SK-N-MC (cell line): ENCODE data around the gene EREG.
"Not testable (repeated sequence)": the region's sequence is repeated elsewhere in the genome, so short reads cannot be mapped to it uniquely, and the experiment has no call there.

ENCODE experiments used
- DNase-seq: peaks from one replicate; pipeline ENCODE4 v3.0.0-alpha.2; 2011; ENCODE audit warnings: low read depth, low spot score
- H3K27ac ChIP-seq: fragments of 200-600 bp; sonication (generic); 2 replicates; pipeline ENCODE4 v1.5.1; 2016; ENCODE audit warnings: mixed run types
- H3K36me3 ChIP-seq: fragments of 200-600 bp; sonication (generic); 2 replicates; pipeline ENCODE4 v1.6.1; 2017; ENCODE audit warnings: antibody characterized with exemption, low read length, mixed read lengths; ENCODE audit not compliant: insufficient read depth
- H3K4me3 ChIP-seq: fragments of 200-600 bp; sonication (generic); 2 replicates; pipeline ENCODE4 v1.5.1; 2016
- H3K9ac ChIP-seq: fragments of 200-600 bp; sonication (generic); 2 replicates; pipeline ENCODE4 v1.8.0; 2017; ENCODE audit warnings: mixed run types, mixed read lengths; ENCODE audit not compliant: insufficient read length
- H3K9me3 ChIP-seq: fragments of 200-600 bp; sonication (generic); 2 replicates; pipeline ENCODE4 v1.6.1; 2017; ENCODE audit warnings: low read depth, mild to moderate bottlenecking, antibody characterized with exemption, low read length, moderate library complexity, mixed read lengths
- EZH2 ChIP-seq: fragments of 200-600 bp; sonication (generic); IDR thresholded peaks from one replicate; pipeline ENCODE4 v1.6.1; 2017; ENCODE audit warnings: antibody characterized with exemption
- FOXP2 ChIP-seq: optimal IDR thresholded peaks from 2 replicates; pipeline ENCODE3; 2011; ENCODE audit warnings: mild to moderate bottlenecking, moderate library complexity; ENCODE audit not compliant: insufficient read depth; ENCODE audit errors: extremely low read length, control extremely low read depth
- POLR2AphosphoS5 ChIP-seq: IDR thresholded peaks from 2 replicates; pipeline ENCODE4 v1.6.1; 2012; ENCODE audit warnings: mild to moderate bottlenecking, low read depth, low read length, borderline replicate concordance

The EREG gene

DNA sequence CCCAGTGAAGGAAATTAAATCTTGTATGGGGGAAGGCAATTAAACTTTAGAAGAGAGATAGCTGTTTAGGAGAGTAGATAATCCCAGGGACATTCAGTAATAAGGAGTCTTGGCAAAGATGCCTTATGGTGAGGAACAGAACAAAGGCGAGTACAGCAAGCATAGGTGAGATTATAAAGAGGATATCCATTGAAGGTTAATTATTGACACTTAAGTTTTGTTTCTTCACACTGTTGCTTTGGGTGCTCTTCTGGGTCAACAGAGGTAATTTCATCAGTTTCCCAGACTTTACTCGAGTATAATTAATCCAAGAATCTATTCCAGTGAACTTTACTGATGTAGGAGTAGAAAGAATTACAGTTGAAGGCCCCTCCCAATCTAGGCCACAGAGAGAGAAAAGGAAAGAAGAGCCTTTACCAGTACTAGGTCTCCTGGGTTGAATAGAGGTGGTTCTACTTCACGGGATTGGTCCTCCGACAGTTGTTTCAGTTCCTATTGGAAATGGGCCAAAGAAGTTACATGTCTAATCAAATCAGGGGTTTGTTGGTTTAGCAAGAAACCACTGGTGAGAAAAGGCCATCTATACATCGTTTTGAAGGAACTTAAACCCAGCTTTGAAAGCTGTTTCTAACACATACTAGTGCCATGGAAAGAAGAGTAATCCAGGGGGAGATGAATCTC is 29.5 kb upstream of the EREG start:
- Histone ChIP-seq H3K27ac (no peak overlapping the region), H3K9ac (no peak overlapping the region), H3K36me3 (no peaks in the 10 kb centered on the region), H3K4me3 (no peak overlapping the region), H3K9me3 (no peaks in the 10 kb centered on the region)
- DNase-seq = no peak
- TF ChIP-seq EZH2 = no peak
- no peak for TF ChIP-seq FOXP2
- no peak for TF ChIP-seq POLR2AphosphoS5

DNA sequence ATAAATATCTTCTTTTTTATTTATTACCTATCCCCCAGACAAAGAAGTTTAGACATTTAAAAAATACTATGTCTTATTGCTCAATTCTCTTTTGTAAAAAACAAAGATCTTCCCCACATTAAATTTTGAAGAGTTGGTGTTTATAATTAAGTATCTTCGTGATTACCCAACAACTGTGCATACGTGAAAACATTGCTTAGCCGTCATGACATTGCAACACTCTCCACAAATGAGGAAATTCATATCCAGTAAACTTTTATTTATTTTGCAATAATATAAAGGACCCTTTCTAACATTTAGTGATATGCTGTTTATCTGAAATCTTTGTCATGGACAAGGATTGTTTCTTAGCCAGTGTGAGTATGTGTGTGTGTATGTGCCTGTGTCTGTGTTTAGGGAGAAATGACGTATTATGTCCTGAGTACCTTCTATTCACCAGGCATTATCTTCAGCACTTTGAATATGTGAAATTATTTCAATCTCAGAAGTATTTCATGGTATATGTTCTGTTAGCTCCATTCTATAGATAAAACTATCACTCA is 26.1 kb upstream of the EREG start:
- DNase-seq = no peak
- no peak overlapping the region for H3K27ac ChIP-seq
- H3K4me3 ChIP-seq = no peak overlapping the region
- H3K36me3 ChIP-seq = no peaks in the 10 kb centered on the region
- no peaks in the 10 kb centered on the region for H3K9me3 ChIP-seq
- no peak for TF ChIP-seq FOXP2
- TF ChIP-seq POLR2AphosphoS5 = no peak
- TF ChIP-seq EZH2 = no peak
- no peak overlapping the region for H3K9ac ChIP-seq

GRCh38 chr4:74339501-74339900 is 25.4 kb upstream of the EREG start:
- no peak for DNase-seq
- H3K9ac ChIP-seq = no peak overlapping the region
- H3K36me3 ChIP-seq = no peaks in the 10 kb centered on the region
- H3K9me3 ChIP-seq = no peaks in the 10 kb centered on the region
- TF ChIP-seq POLR2AphosphoS5 (no peak), FOXP2 (no peak), EZH2 (no peak)
- no peak overlapping the region for H3K4me3 ChIP-seq
- H3K27ac ChIP-seq = no peak overlapping the region

- H3K9ac ChIP-seq, DNase-seq, H3K36me3 ChIP-seq, H3K4me3 ChIP-seq, H3K27ac ChIP-seq, H3K9me3 ChIP-seq: not testable (repeated sequence)
Observed at GRCh38 chr4:74340421-74340820, 24.5 kb upstream of the EREG start.

GRCh38 chr4:74344031-74344430 is 20.9 kb upstream of the EREG start:
- H3K4me3 ChIP-seq = no peak overlapping the region
- no peak overlapping the region for H3K27ac ChIP-seq
- H3K9ac ChIP-seq = no peak overlapping the region
- H3K9me3 ChIP-seq = no peaks in the 10 kb centered on the region
- no peaks in the 10 kb centered on the region for H3K36me3 ChIP-seq
- no peak for TF ChIP-seq EZH2
- no peak for TF ChIP-seq POLR2AphosphoS5
- TF ChIP-seq FOXP2 = no peak
- no peak for DNase-seq

DNA sequence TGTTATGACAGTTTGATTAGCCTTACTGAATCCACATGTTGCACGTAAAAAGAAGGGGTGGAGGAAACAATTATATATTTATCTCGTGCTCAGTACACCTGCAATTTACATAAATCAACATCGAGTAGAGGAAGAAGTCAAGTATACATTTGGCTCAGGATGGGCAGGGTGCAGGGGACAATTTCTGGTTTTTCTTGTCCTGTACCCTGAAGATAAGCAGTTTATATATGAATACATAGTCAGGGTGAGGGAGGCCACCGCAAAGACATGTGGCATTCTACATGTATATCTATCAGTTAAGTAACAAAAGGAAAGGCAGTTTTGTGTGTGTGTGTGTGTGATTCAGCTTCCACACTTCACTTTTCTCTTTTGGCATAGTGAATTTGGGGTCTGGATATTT is 11.1 kb upstream of the EREG start:
- no peak overlapping the region for H3K4me3 ChIP-seq
- H3K27ac ChIP-seq = no peak overlapping the region
- no peaks in the 10 kb centered on the region for H3K9me3 ChIP-seq
- H3K9ac ChIP-seq = no peak overlapping the region
- no peak for TF ChIP-seq FOXP2
- TF ChIP-seq EZH2 = no peak
- TF ChIP-seq POLR2AphosphoS5 = no peak
- DNase-seq = no peak
- H3K36me3 ChIP-seq = no peaks in the 10 kb centered on the region

- DNase-seq = no peak
- no peak overlapping the region for H3K9ac ChIP-seq
- no peaks in the 10 kb centered on the region for H3K9me3 ChIP-seq
- TF ChIP-seq FOXP2 (no peak), POLR2AphosphoS5 (no peak), EZH2 (no peak)
- H3K36me3 ChIP-seq = no peaks in the 10 kb centered on the region
- no peak overlapping the region for H3K27ac ChIP-seq
- no peak overlapping the region for H3K4me3 ChIP-seq
Observed at GRCh38 chr4:74357965-74358364, 7.0 kb upstream of the EREG start.

DNA sequence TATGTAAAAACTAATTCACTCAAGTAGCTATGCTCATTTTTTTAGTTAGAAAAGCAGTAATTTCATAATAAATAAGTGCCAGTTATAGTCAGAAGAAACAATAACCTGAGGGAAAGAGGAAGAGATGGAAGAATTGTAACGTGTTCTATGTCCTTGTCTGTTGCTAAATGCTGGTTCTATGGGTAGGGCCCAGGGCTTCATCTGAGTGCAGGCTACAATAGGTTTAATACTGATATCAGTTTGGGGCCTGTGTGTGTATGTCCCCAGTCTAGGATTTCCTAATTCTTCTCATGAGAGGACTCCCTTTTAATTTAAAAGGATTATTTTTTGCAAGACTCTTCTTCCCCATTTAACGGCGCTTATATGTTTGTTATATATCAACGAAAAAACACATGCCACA is 3.3 kb upstream of the EREG start:
- no peak overlapping the region for H3K27ac ChIP-seq
- no peak overlapping the region for H3K4me3 ChIP-seq
- H3K9me3 ChIP-seq = no peaks in the 10 kb centered on the region
- DNase-seq = no peak
- no peaks in the 10 kb centered on the region for H3K36me3 ChIP-seq
- H3K9ac ChIP-seq = no peak overlapping the region
- no peak for TF ChIP-seq FOXP2
- no peak for TF ChIP-seq POLR2AphosphoS5
- no peak for TF ChIP-seq EZH2

GRCh38 chr4:74362347-74362746 is 2.6 kb upstream of the EREG start:
- no peak for DNase-seq
- H3K9ac ChIP-seq = no peak overlapping the region
- H3K36me3 ChIP-seq = no peaks in the 10 kb centered on the region
- H3K9me3 ChIP-seq = no peaks in the 10 kb centered on the region
- no peak overlapping the region for H3K4me3 ChIP-seq
- no peak overlapping the region for H3K27ac ChIP-seq
- TF ChIP-seq EZH2 (no peak), FOXP2 (no peak), POLR2AphosphoS5 (no peak)
